HG03457 (cell line): ENCODE results near the gene CBY3.
"Not testable (repeated sequence)": the region's sequence is repeated elsewhere in the genome, so short reads cannot be mapped to it uniquely, and the experiment has no call there.

ENCODE experiments used
- ATAC-seq: cut with Tn5 transposase; IDR thresholded peaks from one replicate; pipeline ENCODE4 v1.9.1; 2021; ENCODE audit warnings: moderate number of reproducible peaks; ENCODE audit not compliant: unreplicated experiment

The CBY3 gene

GRCh38 chr5:179678223-179679013 lies 2.4 kb downstream of the CBY3 start:
- ATAC-seq: peak; percentile 87

- no peak for ATAC-seq
Observed at GRCh38 chr5:179668391-179668790, 12.4 kb downstream of the CBY3 start.

GRCh38 chr5:179661647-179662046 lies 19.2 kb downstream of the CBY3 start:
- not testable (repeated sequence) for ATAC-seq

- peak; percentile 54 for ATAC-seq
Observed at GRCh38 chr5:179658179-179658856, 22.5 kb downstream of the CBY3 start.

- peak; percentile 82 for ATAC-seq
Observed at GRCh38 chr5:179657302-179658178, 23.3 kb downstream of the CBY3 start.

- ATAC-seq: not testable (repeated sequence)
Observed at GRCh38 chr5:179653135-179653534, 27.7 kb downstream of the CBY3 start.

GRCh38 chr5:179650245-179650644 lies 30.6 kb downstream of the CBY3 start:
- ATAC-seq: not testable (repeated sequence)

GRCh38 chr5:179649166-179649703 lies 31.6 kb downstream of the CBY3 start:
- not testable (repeated sequence) for ATAC-seq

- ATAC-seq: no peak
Observed at GRCh38 chr5:179648410-179648809, 32.4 kb downstream of the CBY3 start.

GRCh38 chr5:179644766-179645165 lies 36.1 kb downstream of the CBY3 start:
- ATAC-seq: not testable (repeated sequence)

- ATAC-seq: not testable (repeated sequence)
Observed at GRCh38 chr5:179643141-179643920, 37.5 kb downstream of the CBY3 start.

- ATAC-seq: not testable (repeated sequence)
Observed at GRCh38 chr5:179642626-179643025, 38.2 kb downstream of the CBY3 start.

- ATAC-seq: not testable (repeated sequence)
Observed at GRCh38 chr5:179641745-179642144, 39.1 kb downstream of the CBY3 start.

- ATAC-seq: not testable (repeated sequence)
Observed at GRCh38 chr5:179639296-179639695, 41.5 kb downstream of the CBY3 start.

GRCh38 chr5:179634370-179635172 lies 46.3 kb downstream of the CBY3 start:
- peak; percentile 92 for ATAC-seq

- peak; percentile 58 for ATAC-seq
Observed at GRCh38 chr5:179633501-179634369, 47.1 kb downstream of the CBY3 start.
